KMS-11 (cell line): ENCODE measurements around the gene BTBD2.

Source experiments
- H2AFZ ChIP-seq: fragments of 200-600 bp; sonication (generic); 2 replicates; pipeline ENCODE4 v1.6.1; 2016; ENCODE audit warnings: antibody characterized with exemption, mixed run types, low read depth
- H3K27ac ChIP-seq: fragments of 200-600 bp; sonication (generic); 2 replicates; pipeline ENCODE4 v1.6.1; 2016; ENCODE audit warnings: mild to moderate bottlenecking, mixed run types
- H3K27me3 ChIP-seq: fragments of 200-600 bp; sonication (generic); 2 replicates; pipeline ENCODE4 v1.6.1; 2017; ENCODE audit warnings: mild to moderate bottlenecking, low read depth, mixed run types, moderate library complexity; ENCODE audit not compliant: insufficient read depth
- H3K36me3 ChIP-seq: fragments of 200-600 bp; sonication (generic); 2 replicates; pipeline ENCODE4 v1.6.1; 2017; ENCODE audit warnings: mild to moderate bottlenecking, mixed run types; ENCODE audit not compliant: insufficient read depth
- H3K4me1 ChIP-seq: fragments of 200-600 bp; sonication (generic); 2 replicates; pipeline ENCODE4 v1.6.1; 2016; ENCODE audit warnings: mild to moderate bottlenecking, low read depth, mixed run types; ENCODE audit not compliant: poor library complexity, severe bottlenecking
- H3K4me2 ChIP-seq: fragments of 200-600 bp; sonication (generic); 2 replicates; pipeline ENCODE4 v1.7.0; 2016; ENCODE audit warnings: mild to moderate bottlenecking, mixed run types
- H3K4me3 ChIP-seq: fragments of 200-600 bp; sonication (generic); IDR thresholded peaks from 2 replicates; pipeline ENCODE4 v1.6.1; 2017; ENCODE audit warnings: low read depth, low read length, mixed read lengths; ENCODE audit not compliant: insufficient read depth
- H3K79me2 ChIP-seq: fragments of 200-600 bp; sonication (generic); 2 replicates; pipeline ENCODE4 v1.6.1; 2016; ENCODE audit warnings: low read depth, mixed run types; ENCODE audit not compliant: insufficient read depth
- H3K9ac ChIP-seq: fragments of 200-600 bp; sonication (generic); 2 replicates; pipeline ENCODE4 v1.6.1; 2016; ENCODE audit warnings: mild to moderate bottlenecking, mixed run types
- H4K20me1 ChIP-seq: fragments of 200-600 bp; sonication (generic); 2 replicates; pipeline ENCODE4 v1.6.1; 2016; ENCODE audit warnings: mild to moderate bottlenecking, mixed run types; ENCODE audit not compliant: insufficient read depth
- TF ChIP-seq, protein P1 (sequence below): fragments of 200-600 bp; sonication (generic); conservative IDR thresholded peaks from 2 replicates; pipeline ENCODE4 v1.6.1; 2017; ENCODE audit warnings: low read depth, mild to moderate bottlenecking, antibody characterized with exemption, low read length, moderate library complexity, mixed read lengths

Gene BTBD2

DNA sequence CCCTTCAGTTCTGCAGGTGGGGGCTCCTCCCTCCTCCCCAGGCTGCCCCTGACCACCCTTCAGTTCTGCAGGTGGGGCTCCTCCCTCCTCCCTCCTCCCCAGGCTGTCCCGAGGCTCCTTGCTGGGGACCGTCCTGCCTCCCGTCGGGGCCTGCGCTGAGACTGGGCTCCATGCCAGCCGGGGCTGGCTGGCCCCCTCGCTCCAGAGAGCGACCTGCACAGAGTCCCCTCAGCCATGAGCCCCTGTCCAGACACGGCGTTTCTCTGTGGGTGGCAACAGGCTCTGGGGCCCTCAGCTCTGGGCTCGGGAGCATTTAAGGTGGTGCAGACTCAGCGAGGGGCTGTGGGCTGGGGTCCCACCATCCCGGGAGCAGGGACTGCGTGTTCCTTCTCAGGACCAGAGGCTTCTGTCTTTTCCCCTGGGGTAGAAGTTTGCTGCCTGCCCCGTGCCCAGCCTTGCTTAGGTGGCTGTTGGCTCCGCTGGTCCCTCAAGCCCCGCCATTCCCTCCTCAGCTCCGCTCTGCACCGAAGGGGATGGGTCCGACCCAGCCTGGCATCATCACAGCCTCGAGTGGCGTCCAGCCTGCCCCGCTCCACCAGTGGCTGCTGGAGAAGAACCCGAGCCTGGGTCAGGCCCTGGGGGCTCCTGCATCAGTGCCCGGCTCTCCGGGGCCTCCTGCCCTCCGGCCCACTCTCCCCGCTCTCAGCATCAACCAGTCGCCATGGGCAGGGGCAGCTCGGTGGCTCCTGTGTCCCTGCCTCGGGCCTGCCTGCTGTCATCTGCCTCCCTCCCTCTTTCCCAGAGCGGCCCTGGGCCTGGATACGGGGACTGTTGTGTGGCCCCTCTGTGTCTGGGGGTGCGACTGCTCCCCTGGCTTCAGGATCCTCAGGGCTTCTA, 47.0 kb downstream of the BTBD2 start:
- Histone ChIP-seq H2AFZ (no peak overlapping the region), H3K27ac (no peak overlapping the region), H3K36me3 (no peaks in the 10 kb centered on the region), H3K4me1 (no peaks in the 10 kb centered on the region), H4K20me1 (no peaks in the 10 kb centered on the region), H3K9ac (no peak overlapping the region), H3K4me3 (no peak overlapping the region), H3K79me2 (peaks cover 20% of the 10 kb centered on the region; the same call in 1 of the 2 replicates), H3K27me3 (no peaks in the 10 kb centered on the region), H3K4me2 (no peak overlapping the region)
- TF ChIP-seq, protein P1, sequence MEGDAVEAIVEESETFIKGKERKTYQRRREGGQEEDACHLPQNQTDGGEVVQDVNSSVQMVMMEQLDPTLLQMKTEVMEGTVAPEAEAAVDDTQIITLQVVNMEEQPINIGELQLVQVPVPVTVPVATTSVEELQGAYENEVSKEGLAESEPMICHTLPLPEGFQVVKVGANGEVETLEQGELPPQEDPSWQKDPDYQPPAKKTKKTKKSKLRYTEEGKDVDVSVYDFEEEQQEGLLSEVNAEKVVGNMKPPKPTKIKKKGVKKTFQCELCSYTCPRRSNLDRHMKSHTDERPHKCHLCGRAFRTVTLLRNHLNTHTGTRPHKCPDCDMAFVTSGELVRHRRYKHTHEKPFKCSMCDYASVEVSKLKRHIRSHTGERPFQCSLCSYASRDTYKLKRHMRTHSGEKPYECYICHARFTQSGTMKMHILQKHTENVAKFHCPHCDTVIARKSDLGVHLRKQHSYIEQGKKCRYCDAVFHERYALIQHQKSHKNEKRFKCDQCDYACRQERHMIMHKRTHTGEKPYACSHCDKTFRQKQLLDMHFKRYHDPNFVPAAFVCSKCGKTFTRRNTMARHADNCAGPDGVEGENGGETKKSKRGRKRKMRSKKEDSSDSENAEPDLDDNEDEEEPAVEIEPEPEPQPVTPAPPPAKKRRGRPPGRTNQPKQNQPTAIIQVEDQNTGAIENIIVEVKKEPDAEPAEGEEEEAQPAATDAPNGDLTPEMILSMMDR: no peak

DNA sequence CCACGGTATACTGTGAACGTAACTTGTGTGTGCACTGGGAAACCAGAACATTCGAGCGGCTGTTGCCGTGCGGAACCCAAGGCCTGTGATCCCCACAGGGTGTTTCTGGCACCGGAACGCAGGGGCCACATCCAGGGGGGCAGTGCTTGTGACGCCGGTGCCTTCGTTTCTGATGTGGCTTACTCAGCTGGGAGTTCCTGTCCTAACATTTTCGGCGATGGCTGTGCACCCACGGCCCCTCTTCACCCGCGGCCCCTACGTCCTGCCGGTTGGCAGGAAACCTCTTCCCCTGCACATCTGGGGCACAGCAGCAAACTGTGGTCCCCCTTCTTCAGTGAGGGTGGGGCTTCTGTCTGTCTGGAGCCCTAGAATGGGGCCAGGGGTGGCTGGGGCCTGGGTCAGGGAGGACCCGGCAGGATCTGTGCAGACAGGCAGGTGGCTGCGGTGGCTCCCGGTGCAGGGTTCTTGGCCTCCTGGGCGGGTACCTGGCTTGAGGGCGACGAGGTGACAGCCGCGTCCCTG, 48.4 kb downstream of the BTBD2 start:
- Histone ChIP-seq H3K36me3 (no peaks in the 10 kb centered on the region), H3K79me2 (peaks cover 9% of the 10 kb centered on the region; the same call in 1 of the 2 replicates), H3K27ac (no peak overlapping the region), H3K4me1 (no peaks in the 10 kb centered on the region), H3K4me3 (no peak overlapping the region), H2AFZ (no peak overlapping the region), H3K4me2 (no peak overlapping the region), H3K9ac (no peak overlapping the region), H4K20me1 (no peaks in the 10 kb centered on the region), H3K27me3 (no peaks in the 10 kb centered on the region)
- TF ChIP-seq, protein P1: no peak

DNA sequence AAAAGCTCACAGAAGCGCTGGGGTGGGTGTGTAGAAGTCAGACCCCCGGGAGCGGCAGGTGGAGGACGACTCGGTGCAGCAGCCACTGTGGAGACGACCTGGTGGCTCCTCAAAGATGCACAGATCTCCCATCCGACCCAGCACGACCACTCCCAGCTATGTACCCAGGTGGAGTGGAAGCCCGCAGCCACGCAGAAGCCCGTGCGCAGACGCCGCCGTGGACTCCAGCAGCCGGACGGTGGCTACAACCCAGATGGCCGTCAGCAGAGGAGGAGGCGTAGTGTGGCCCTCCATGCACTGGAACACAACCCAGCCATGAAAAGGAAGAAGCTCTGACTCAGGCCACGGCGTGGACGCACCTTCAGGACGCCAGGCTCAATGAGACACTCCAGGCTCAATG, 52.8 kb downstream of the BTBD2 start:
- no peak overlapping the region for H3K27ac ChIP-seq
- H3K4me3 ChIP-seq: no peak overlapping the region
- H3K9ac ChIP-seq: no peak overlapping the region
- no peak overlapping the region for H2AFZ ChIP-seq
- no peak overlapping the region for H3K4me2 ChIP-seq
- peaks cover 13% of the 10 kb centered on the region; the same call in 1 of the 2 replicates for H3K79me2 ChIP-seq
- TF ChIP-seq, protein P1: no peak
- H4K20me1 ChIP-seq: no peaks in the 10 kb centered on the region
- no peaks in the 10 kb centered on the region for H3K4me1 ChIP-seq
- H3K36me3 ChIP-seq: no peaks in the 10 kb centered on the region
- H3K27me3 ChIP-seq: no peaks in the 10 kb centered on the region

DNA sequence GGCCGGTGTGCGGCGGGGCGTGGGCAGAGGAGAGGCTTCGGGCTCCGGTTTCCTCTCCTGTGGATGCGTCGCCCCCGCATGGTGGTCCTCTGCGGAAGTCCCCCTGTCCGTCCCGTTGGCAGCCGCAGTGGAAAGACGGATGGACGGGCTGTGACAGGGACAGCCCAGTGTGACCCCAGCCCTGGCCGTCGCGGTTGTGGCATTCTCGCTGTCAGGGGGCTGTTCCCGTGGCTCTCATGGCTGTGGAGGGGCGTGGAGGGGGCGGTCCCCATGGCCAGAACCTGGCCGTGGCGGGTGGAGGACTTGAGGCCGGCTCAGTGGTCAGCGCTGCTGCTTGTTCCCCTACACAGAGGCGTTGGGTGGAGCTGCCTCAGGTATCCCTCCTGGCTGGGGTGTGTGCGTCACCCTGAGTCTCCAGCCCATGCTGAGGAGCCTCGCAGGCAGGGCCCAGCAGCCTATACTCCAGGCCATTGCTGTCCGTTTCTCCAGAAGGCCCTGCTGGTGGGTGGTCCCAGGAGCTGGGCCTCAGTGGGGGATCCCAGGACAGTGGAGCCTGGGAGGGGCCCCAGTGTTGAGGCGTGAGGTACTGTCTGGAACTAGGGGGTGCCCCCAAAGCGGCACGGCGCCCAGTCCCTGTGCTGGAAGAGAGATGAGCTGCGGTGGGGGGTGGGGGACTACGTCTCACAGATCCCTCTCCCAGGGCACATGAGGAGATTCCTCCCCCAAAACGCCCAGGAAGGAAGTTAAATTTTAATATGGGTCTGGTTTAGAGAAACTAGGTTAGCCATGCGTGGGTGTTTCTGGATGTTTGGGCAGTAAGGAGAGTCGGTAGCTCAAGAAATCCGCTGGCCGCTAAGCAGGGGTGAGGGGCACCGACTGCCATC, 54.3 kb downstream of the BTBD2 start:
- Histone ChIP-seq H3K27me3 (no peaks in the 10 kb centered on the region), H3K4me1 (no peaks in the 10 kb centered on the region), H3K9ac (no peak overlapping the region), H4K20me1 (no peaks in the 10 kb centered on the region), H3K36me3 (no peaks in the 10 kb centered on the region), H3K4me2 (no peak overlapping the region), H3K4me3 (no peak overlapping the region), H2AFZ (no peak overlapping the region), H3K27ac (no peak overlapping the region), H3K79me2 (peaks cover 17% of the 10 kb centered on the region; the same call in 1 of the 2 replicates)
- TF ChIP-seq, protein P1: no peak
